Nephron (organoid): ENCODE measurements around the gene ZRANB1.

ENCODE experiments used
- H3K27ac Mint-ChIP-seq, 3 experiments: 2 replicates each; pipeline ENCODE4 v1.8.0; 2020; ENCODE audit warnings: mixed read lengths in 3 of 3, mild to moderate bottlenecking in 2 of 3, moderate library complexity in 1 of 3
- H3K27me3 Mint-ChIP-seq: 2 replicates; pipeline ENCODE4 v1.8.0; 2021; ENCODE audit warnings: low read depth, mild to moderate bottlenecking, moderate library complexity, mixed read lengths
- H3K36me3 Mint-ChIP-seq: 2 replicates; pipeline ENCODE4 v1.8.0; 2020; ENCODE audit warnings: low read depth, mixed read lengths
- H3K4me1 Mint-ChIP-seq: 2 replicates; pipeline ENCODE4 v1.8.0; 2020; ENCODE audit warnings: mixed read lengths
- H3K4me3 Mint-ChIP-seq, 3 experiments: 2 replicates each; pipeline ENCODE4 v1.8.0; 2020; ENCODE audit warnings: mild to moderate bottlenecking in 3 of 3, mixed read lengths in 3 of 3, moderate library complexity in 2 of 3
- H3K9me3 Mint-ChIP-seq: 2 replicates; pipeline ENCODE4 v1.8.0; 2020; ENCODE audit warnings: mixed read lengths
- CTCF ChIP-seq, 3 experiments: fragments of 200-600 bp; sonication (generic); IDR thresholded peaks; one replicate each; pipeline ENCODE4 v1.5.0; 2021; ENCODE audit warnings: antibody characterized with exemption in 3 of 3; ENCODE audit not compliant: unreplicated experiment in 3 of 3

The ZRANB1 gene

GRCh38 chr10:125020386-125020785, 78.5 kb downstream of the ZRANB1 start:
- no peak overlapping the region for H3K27ac Mint-ChIP-seq
- no peak overlapping the region for H3K4me3 Mint-ChIP-seq
- peaks cover 75% of the 10 kb centered on the region for H3K4me1 Mint-ChIP-seq
- peaks cover 85% of the 10 kb centered on the region for H3K36me3 Mint-ChIP-seq
- no peaks in the 10 kb centered on the region for H3K27me3 Mint-ChIP-seq
- TF ChIP-seq CTCF (IDR thresholded peaks at IDR 0.05; ENCODE audit: unreplicated experiment in 3 of 3) = no peak
- H3K9me3 Mint-ChIP-seq = peaks cover 4% of the 10 kb centered on the region

GRCh38 chr10:125020871-125021270, 78.9 kb downstream of the ZRANB1 start:
- Mint-ChIP-seq H3K9me3 (peaks cover 4% of the 10 kb centered on the region), H3K27me3 (no peaks in the 10 kb centered on the region), H3K4me3 (no peak overlapping the region), H3K27ac (peak overlapping the region in 2 of 3 experiments; percentile 58 to 61), H3K4me1 (peaks cover 76% of the 10 kb centered on the region), H3K36me3 (peaks cover 85% of the 10 kb centered on the region)
- TF ChIP-seq CTCF (IDR thresholded peaks at IDR 0.05; ENCODE audit: unreplicated experiment in 3 of 3) = no peak

- Mint-ChIP-seq H3K27ac (peak overlapping the region; percentile 46 to 93 (median 86)), H3K9me3 (peaks cover 4% of the 10 kb centered on the region), H3K4me1 (peaks cover 71% of the 10 kb centered on the region), H3K4me3 (peak overlapping the region in 2 of 3 experiments; percentile 55 to 61), H3K27me3 (no peaks in the 10 kb centered on the region), H3K36me3 (peaks cover 81% of the 10 kb centered on the region)
- TF ChIP-seq CTCF (IDR thresholded peaks at IDR 0.05; ENCODE audit: unreplicated experiment in 3 of 3) = no peak
Measured at GRCh38 chr10:125021686-125022344, 79.9 kb downstream of the ZRANB1 start.

- Mint-ChIP-seq H3K9me3 (peaks cover 4% of the 10 kb centered on the region), H3K27me3 (no peaks in the 10 kb centered on the region), H3K4me1 (peaks cover 64% of the 10 kb centered on the region), H3K27ac (peak overlapping the region in 2 of 3 experiments; percentile 60 to 93), H3K4me3 (no peak overlapping the region), H3K36me3 (peaks cover 73% of the 10 kb centered on the region)
- no peak for TF ChIP-seq CTCF (IDR thresholded peaks at IDR 0.05; ENCODE audit: unreplicated experiment in 3 of 3)
Measured at GRCh38 chr10:125022671-125023070, 80.7 kb downstream of the ZRANB1 start.

- H3K27ac Mint-ChIP-seq = peak overlapping the region; percentile 80 to 93 (median 85)
- peaks cover 69% of the 10 kb centered on the region for H3K36me3 Mint-ChIP-seq
- peaks cover 4% of the 10 kb centered on the region for H3K9me3 Mint-ChIP-seq
- H3K4me1 Mint-ChIP-seq = peaks cover 67% of the 10 kb centered on the region
- H3K4me3 Mint-ChIP-seq = peak overlapping the region in 1 of 3 experiments; percentile 39
- no peaks in the 10 kb centered on the region for H3K27me3 Mint-ChIP-seq
- TF ChIP-seq CTCF (IDR thresholded peaks at IDR 0.05; ENCODE audit: unreplicated experiment in 3 of 3) = no peak
Measured at GRCh38 chr10:125023255-125023654, 81.3 kb downstream of the ZRANB1 start.
